K562 (cell line): ENCODE data around the gene AGAP1. TPM values are rescaled to one million over a fixed set of nuclear protein-coding genes. Genes with fewer than 3 reads are reported as not detected.

Experiments used
- ATAC-seq: fragments of 200-7000 bp; cut with Tn5 transposase; 3 replicates; pipeline ENCODE4 v1.9.1; 2020; ENCODE audit warnings: moderate library complexity
- BruUV-seq: library from RNA; stranded (reverse); fragments of 400-500 nt; replicated peaks from 2 replicates; lab custom pipeline; 2021; lab: Mats Ljungman, UMichigan
- CTCF ChIA-PET: fragments of 300-600 bp; formaldehyde crosslinking; extraction: SDS; loops from one replicate; lab custom pipeline; 2021; ENCODE audit warnings: low intra/inter-chr PET ratio; lab: Yijun Ruan, JAX
- POLR2A ChIA-PET: fragments of 300-600, 350-650 bp; sonication (Branson Sonifier 250); formaldehyde crosslinking; extraction: SDS; loops from one replicate; lab custom pipeline; 2021; ENCODE audit warnings: antibody characterized with exemption, inconsistent platforms; lab: Yijun Ruan, JAX
- DNase-seq, 4 experiments: peaks; one replicate each; pipeline versions ENCODE4 v3.0.0 to v3.0.0-alpha.2; 2011 to 2018; ENCODE audit warnings: low spot score in 3 of 4, mixed read lengths in 3 of 4; ENCODE audit errors: extremely low read depth in 1 of 4
- FAIRE-seq: peaks from 2 replicates; lab custom pipeline; 2011; peaks lifted over from hg19 to GRCh38; lab: Jason Lieb, UNC
- H2AFZ ChIP-seq: 2 replicates; pipeline ENCODE4 v1.6.0; 2011; ENCODE audit warnings: low read depth, low read length, control low read depth, inconsistent platforms
- H3K27ac ChIP-seq: fragments of 200-600 bp; 3 replicates; pipeline ENCODE4 v1.8.0; 2011; ENCODE audit warnings: low read depth, mild to moderate bottlenecking, control low read depth, inconsistent platforms, low read length, moderate library complexity, mixed read lengths; ENCODE audit errors: extremely low read depth
- H3K27me3 ChIP-seq, 2 experiments: fragments of 300-600 bp in 1 of 2; 2 replicates in 1 of 2; 3 replicates in 1 of 2; pipeline versions ENCODE4 v1.6.0 to v1.8.0; 2011; ENCODE audit warnings: inconsistent platforms in 2 of 2, low read length in 2 of 2, mild to moderate bottlenecking in 1 of 2, mixed read lengths in 1 of 2, moderate library complexity in 1 of 2; ENCODE audit not compliant: control insufficient read depth in 2 of 2, insufficient read depth in 2 of 2
- H3K36me3 ChIP-seq: fragments of 300-600 bp; 3 replicates; pipeline ENCODE4 v1.8.0; 2011; ENCODE audit warnings: mild to moderate bottlenecking, low read length, inconsistent platforms; ENCODE audit not compliant: control insufficient read depth, insufficient read depth
- H3K4me1 ChIP-seq, 2 experiments: fragments of 200-600 bp in 1 of 2; replicated peaks in 1 of 2; 2 replicates in 1 of 2; 3 replicates in 1 of 2; pipeline versions ENCODE4 v1.5.1 to v1.8.0; 2011; ENCODE audit warnings: inconsistent platforms in 2 of 2, low read length in 2 of 2, mild to moderate bottlenecking in 1 of 2, mixed read lengths in 1 of 2, moderate library complexity in 1 of 2; ENCODE audit not compliant: control insufficient read depth in 2 of 2, insufficient read depth in 2 of 2
- H3K4me2 ChIP-seq: 2 replicates; pipeline ENCODE4 v1.6.1; 2011; ENCODE audit warnings: low read length, control low read depth, inconsistent platforms, mixed read lengths; ENCODE audit not compliant: insufficient read depth
- H3K4me3 ChIP-seq: fragments of 200-600 bp; sonication (generic), shearing (Covaris generic); 2 replicates; pipeline ENCODE4 v1.5.1; 2016; ENCODE audit warnings: control low read depth, inconsistent platforms
- H3K79me2 ChIP-seq: fragments of 200-600 bp; 3 replicates; pipeline ENCODE4 v1.8.0; 2011; ENCODE audit warnings: low read length, inconsistent platforms; ENCODE audit not compliant: control insufficient read depth, insufficient read depth
- H3K9ac ChIP-seq, 2 experiments: 2 replicates each; pipeline versions ENCODE4 v1.6.0 to v1.6.1; 2011; ENCODE audit warnings: low read depth in 2 of 2, low read length in 2 of 2, control low read depth in 1 of 2, inconsistent platforms in 1 of 2, mild to moderate bottlenecking in 1 of 2, mixed read lengths in 1 of 2; ENCODE audit not compliant: insufficient read depth in 1 of 2
- H3K9me1 ChIP-seq: one replicate; pipeline ENCODE4 v1.6.0; 2011; ENCODE audit warnings: inconsistent platforms, mild to moderate bottlenecking, low read length, moderate library complexity; ENCODE audit not compliant: control insufficient read depth, insufficient read depth
- H3K9me3 ChIP-seq: replicated peaks from 2 replicates; pipeline ENCODE4 v1.5.1; 2011; ENCODE audit warnings: low read depth, low read length, inconsistent platforms; ENCODE audit not compliant: control insufficient read depth, insufficient read depth
- H4K20me1 ChIP-seq: replicated peaks from 2 replicates; pipeline ENCODE4 v1.6.1; 2011; ENCODE audit warnings: low read length, inconsistent platforms, mixed read lengths; ENCODE audit not compliant: control insufficient read depth, insufficient read depth
- ADNP ChIP-seq: fragments of 200-800 bp; sonication (Bioruptor generic); IDR thresholded peaks from 2 replicates; pipeline ENCODE4 v1.6.1; 2016; ENCODE audit warnings: missing genetic modification characterization, missing compliant biosample characterization
- CHCHD3 ChIP-seq: fragments of 250-450 bp; sonication (Bioruptor Pico); IDR thresholded peaks from 2 replicates; pipeline ENCODE4 v2.1.2; 2022; ENCODE audit warnings: mild to moderate bottlenecking
- COPS2 ChIP-seq: fragments of 450-650 bp; conservative IDR thresholded peaks from 2 replicates; pipeline ENCODE4 v1.6.1; 2016; ENCODE audit warnings: mild to moderate bottlenecking, moderate library complexity
- NCOR1 ChIP-seq: fragments of 450-650 bp; IDR thresholded peaks from 2 replicates; pipeline ENCODE4 v1.6.1; 2016; ENCODE audit warnings: mild to moderate bottlenecking, moderate library complexity
- NR2C1 ChIP-seq, 2 experiments: fragments of 450-650 bp; IDR thresholded peaks; 2 replicates each; pipeline ENCODE4 v1.6.1; 2017; ENCODE audit warnings: mild to moderate bottlenecking in 2 of 2, antibody characterized with exemption in 1 of 2, inconsistent platforms in 1 of 2, missing compliant biosample characterization in 1 of 2, missing genetic modification characterization in 1 of 2
- POLR3G ChIP-seq: IDR thresholded peaks from 2 replicates; pipeline ENCODE4 v1.6.1; 2011; ENCODE audit not compliant: insufficient read length, insufficient replicate concordance; ENCODE audit errors: extremely low read depth
- PRPF4 ChIP-seq: fragments of 200-400 bp; formaldehyde crosslinking; IDR thresholded peaks from one replicate; pipeline ENCODE4 v1.6.1; 2017; ENCODE audit warnings: low read length, low read depth, mild to moderate bottlenecking; ENCODE audit not compliant: insufficient read depth, poor library complexity, severe bottlenecking
- REST ChIP-seq, 2 experiments: fragments of 450-650 bp; formaldehyde crosslinking in 1 of 2; IDR thresholded peaks; 2 replicates each; pipeline versions ENCODE4 v1.4.0 to v1.6.1; 2014 to 2020; ENCODE audit warnings: mild to moderate bottlenecking in 2 of 2, borderline replicate concordance in 1 of 2, low read depth in 1 of 2
- ZFP1 ChIP-seq: fragments of 450-650 bp; formaldehyde crosslinking; IDR thresholded peaks from 2 replicates; pipeline ENCODE4 v1.4.0; 2020; ENCODE audit warnings: mild to moderate bottlenecking, mixed read lengths
- ZNF174 ChIP-seq: fragments of 250-450 bp; sonication (Bioruptor Pico); IDR thresholded peaks from 2 replicates; pipeline ENCODE4 v1.4.0; 2020; ENCODE audit warnings: mild to moderate bottlenecking
- WGBS: fragments of 100-300 bp; shearing (Covaris generic); methylation state at CpG from one replicate; pipeline ENCODE4 v1.1.6; 2016; ENCODE audit warnings: low coverage, mixed read lengths; ENCODE audit not compliant: insufficient coverage; ENCODE audit errors: missing lambda C conversion rate; 5-methylcytosine and 5-hydroxymethylcytosine counted together
- in situ Hi-C: fragments of 300-500 bp; cut with MboI; formaldehyde crosslinking; loops from 4 replicates; pipeline ENCODE4 v1.15.0; 2018; ENCODE audit warnings: inconsistent platforms, mixed read lengths
- intact Hi-C: fragments of 100-400 bp; cut with micrococcal nuclease; formaldehyde crosslinking; loops from 2 replicates; pipeline ENCODE4 v1.14.2; 2022
- polyA plus RNA-seq, 8 experiments: library from polyadenylated mRNA; depleted of rRNA in 4 of 8; stranded (reverse) in 5 of 8; unstranded in 3 of 8; fragments of >200 nt; fragmentation: Nextera tagmentation in 2 of 8; fragmentation: Illumina TruSeq in 1 of 8; extraction: Ambion mirVana in 2 of 8; extraction: Trizol in 1 of 8; gene quantifications; 2 replicates each; pipeline versions ENCODE4 v1.2.1 to v1.2.3, GENCODE V29; 2011 to 2014; ENCODE audit warnings: inconsistent platforms in 1 of 8, missing spikeins in 1 of 8
- total RNA-seq, 7 experiments: library from RNA; depleted of rRNA in 6 of 7; stranded (reverse); fragments of >200 nt in 6 of 7; fragmentation: Illumina TruSeq in 2 of 7; extraction: Trizol in 2 of 7; gene quantifications; 2 replicates each; pipeline versions ENCODE4 v1.2.1 to v1.2.3, GENCODE V29; 2011 to 2021; ENCODE audit warnings: low replicate concordance in 1 of 7

The AGAP1 gene
- total and polyA plus RNA-seq, 9 of the 15 experiments (the other 6 are each of a cell fraction or from before 2014, with no cell fraction given), result 1.3 to 24.0 (median 10.6) TPM

GRCh38 chr2:235727891-235728799 lies 234.3 kb downstream of the AGAP1 start:
- Histone ChIP-seq H3K27ac (no peak overlapping the region), H3K4me2 (no peak overlapping the region), H3K9me1 (no peaks in the 10 kb centered on the region), H3K27me3 (no peaks in the 10 kb centered on the region), H2AFZ (no peak overlapping the region), H3K79me2 (no peaks in the 10 kb centered on the region), H4K20me1 (peaks cover 6% of the 10 kb centered on the region; the same call in 1 of the 2 replicates), H3K4me3 (no peak overlapping the region), H3K9ac (no peak overlapping the region), H3K4me1 (peaks cover 0 to 7% of the 10 kb centered on the region in 2 experiments; a peak in 2 of 5 replicates), H3K36me3 (peaks cover 3% of the 10 kb centered on the region; the same call in 1 of the 3 replicates), H3K9me3 (no peaks in the 10 kb centered on the region)
- no peak for DNase-seq
- BruUV-seq, result no TSS peak
- ChIA-PET CTCF (no interaction called here), POLR2A (no interaction called here)
- in situ Hi-C loops, result no loop called here
- no peak for TF ChIP-seq REST (IDR thresholded peaks at IDR 0.05; ENCODE audit: borderline replicate concordance)
- no peak for TF ChIP-seq REST (CRISPR knock-in tag; IDR thresholded peaks at IDR 0.05; ENCODE audit: low read depth)
- TF ChIP-seq ADNP, result no peak
- TF ChIP-seq NCOR1, result no peak
- no peak for TF ChIP-seq COPS2
- TF ChIP-seq NR2C1 (IDR thresholded peaks at IDR 0.05), result no peak
- no peak for TF ChIP-seq NR2C1 (tag; IDR thresholded peaks at IDR 0.05)
- no peak for TF ChIP-seq CHCHD3 (CRISPR knock-in tag)
- no peak for TF ChIP-seq ZFP1
- TF ChIP-seq ZNF174, result no peak
- TF ChIP-seq PRPF4, result no peak
- no peak for TF ChIP-seq POLR3G
- no peak for ATAC-seq
- intact Hi-C loops, result no loop called here
- no peak for FAIRE-seq
- 86% methylated on average over 10 of the region's 17 CpGs for WGBS
